ENCODE data around the gene C6orf58.

DNA sequence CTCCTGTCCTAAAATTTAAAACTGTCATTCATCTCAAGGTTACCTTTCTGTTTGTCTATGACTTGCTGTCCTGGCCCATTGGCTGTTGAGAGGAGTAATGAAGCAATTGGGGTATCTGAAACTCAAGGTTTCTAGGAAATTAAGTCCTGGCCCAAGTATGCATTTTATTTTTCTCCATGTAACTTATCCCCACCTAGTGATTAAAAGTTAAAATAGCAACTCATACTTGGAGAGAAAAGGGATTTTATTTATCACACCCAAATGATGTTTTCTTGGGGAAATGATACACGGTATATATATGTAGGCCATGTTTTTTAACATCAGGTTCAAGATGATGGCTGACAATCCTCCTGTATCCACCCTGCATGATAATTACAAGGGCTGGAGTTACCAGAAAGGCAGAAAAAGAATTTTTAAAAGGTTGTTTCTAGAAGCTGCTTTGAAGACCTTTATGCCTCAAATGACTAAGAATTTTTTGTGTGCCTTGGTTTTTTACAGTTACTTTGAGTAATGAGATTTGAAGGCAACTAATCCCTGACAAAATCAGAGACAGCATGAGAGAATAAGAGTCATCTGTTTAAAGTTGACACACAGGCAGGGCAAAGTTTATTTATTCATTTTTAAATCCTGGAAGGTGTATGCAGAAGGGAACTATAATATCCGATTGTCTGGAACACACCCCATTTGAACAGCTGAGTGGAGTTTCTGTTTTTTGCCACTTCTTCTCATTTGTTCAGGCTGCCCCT, 28.9 kb upstream of the C6orf58 start:
- TF ChIP-seq, protein P1, sequence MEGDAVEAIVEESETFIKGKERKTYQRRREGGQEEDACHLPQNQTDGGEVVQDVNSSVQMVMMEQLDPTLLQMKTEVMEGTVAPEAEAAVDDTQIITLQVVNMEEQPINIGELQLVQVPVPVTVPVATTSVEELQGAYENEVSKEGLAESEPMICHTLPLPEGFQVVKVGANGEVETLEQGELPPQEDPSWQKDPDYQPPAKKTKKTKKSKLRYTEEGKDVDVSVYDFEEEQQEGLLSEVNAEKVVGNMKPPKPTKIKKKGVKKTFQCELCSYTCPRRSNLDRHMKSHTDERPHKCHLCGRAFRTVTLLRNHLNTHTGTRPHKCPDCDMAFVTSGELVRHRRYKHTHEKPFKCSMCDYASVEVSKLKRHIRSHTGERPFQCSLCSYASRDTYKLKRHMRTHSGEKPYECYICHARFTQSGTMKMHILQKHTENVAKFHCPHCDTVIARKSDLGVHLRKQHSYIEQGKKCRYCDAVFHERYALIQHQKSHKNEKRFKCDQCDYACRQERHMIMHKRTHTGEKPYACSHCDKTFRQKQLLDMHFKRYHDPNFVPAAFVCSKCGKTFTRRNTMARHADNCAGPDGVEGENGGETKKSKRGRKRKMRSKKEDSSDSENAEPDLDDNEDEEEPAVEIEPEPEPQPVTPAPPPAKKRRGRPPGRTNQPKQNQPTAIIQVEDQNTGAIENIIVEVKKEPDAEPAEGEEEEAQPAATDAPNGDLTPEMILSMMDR (IDR thresholded peaks at IDR 0.05 in 4 of 5, conservative IDR thresholded peaks at IDR 0.05 in 1 of 5), result no peak
- TF ChIP-seq POLR2A (IDR thresholded peaks at IDR 0.05), result no peak
